ENCODE results near the gene FARSB. TPM values are rescaled to one million over a fixed set of nuclear protein-coding genes. Genes with fewer than 3 reads are reported as not detected.

Gene FARSB
- total RNA-seq, 1 experiment from 2014 or later: 50.7 TPM

DNA sequence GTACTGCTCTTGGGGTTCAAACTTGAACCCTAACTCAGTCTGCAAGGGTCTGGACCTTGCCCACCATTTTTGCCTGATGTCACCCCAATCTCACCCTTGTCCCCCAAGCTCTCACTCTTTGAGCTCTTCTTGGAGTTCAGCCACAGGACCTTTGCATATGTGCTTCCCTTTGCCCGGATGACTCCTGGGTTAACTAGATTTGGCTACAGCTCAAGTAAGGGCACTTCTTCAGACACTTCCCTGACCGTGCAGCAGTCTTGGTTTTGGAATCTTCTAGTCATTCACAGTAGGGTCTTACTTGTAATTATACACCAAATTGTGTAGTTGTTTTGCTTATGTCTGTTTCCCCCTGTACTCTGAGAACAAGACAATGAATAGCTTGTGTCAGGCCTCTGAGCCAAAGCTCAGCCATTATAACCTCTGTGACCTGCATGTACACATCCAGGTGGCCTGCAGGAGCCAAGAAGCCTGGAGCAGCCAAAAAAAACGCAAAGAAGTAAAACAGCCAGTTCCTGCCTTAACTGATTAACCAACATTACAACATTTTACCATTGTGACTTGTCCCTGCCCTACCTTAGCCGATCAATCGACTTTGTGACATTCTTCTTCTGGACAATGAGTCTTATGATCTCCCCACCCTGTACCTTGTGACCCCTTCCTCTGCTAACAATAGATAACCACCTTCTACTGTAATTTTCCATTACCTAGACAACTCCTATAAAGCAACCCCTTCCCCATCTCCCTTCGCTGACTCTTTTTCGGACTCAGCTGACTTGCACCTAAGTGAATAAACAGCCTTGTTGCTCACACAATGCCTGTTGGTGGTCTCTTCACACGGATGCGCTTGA lies 14.5 kb upstream of the FARSB start:
- POLR2A ChIA-PET: no interaction called here
- no peaks in the 10 kb centered on the region for H3K79me2 ChIP-seq (ENCODE audit: insufficient read depth, low read length)
- DNase-seq (ENCODE audit: low read depth, low spot score) (no peak), ATAC-seq (no peak)
- no peak overlapping the region for H3K9ac ChIP-seq (ENCODE audit: low read length)
- H3K4me1 ChIP-seq (ENCODE audit: control insufficient read depth in 1 of 2, insufficient read depth in 2 of 2, low read length in 2 of 2): no peaks in the 10 kb centered on the region
- no TSS peak for BruUV-seq (replicated peaks)
- H3K27me3 ChIP-seq (ENCODE audit: insufficient read depth, low read length): no peaks in the 10 kb centered on the region
- no peaks in the 10 kb centered on the region for H4K20me1 ChIP-seq (ENCODE audit: insufficient read depth)
- H3K4me2 ChIP-seq (ENCODE audit: low read length): no peak overlapping the region
- no peak overlapping the region for H3K27ac ChIP-seq (ENCODE audit: low read depth, low read length)
- CTCF ChIA-PET: no interaction called here
- no peaks in the 10 kb centered on the region for H3K36me3 ChIP-seq (ENCODE audit: control insufficient read depth in 1 of 2, insufficient read depth in 2 of 2, low read length in 2 of 2)
- RAD21 ChIA-PET (ENCODE audit: low non-redundant PET in 1 of 2, low total read pairs in 2 of 2, uncharacterized antibody in 2 of 2, unreplicated experiment in 2 of 2): no interaction called here
- no peak overlapping the region for H2AFZ ChIP-seq (ENCODE audit: low read depth, low read length, poor library complexity, severe bottlenecking)
- intact Hi-C loops (cut with micrococcal nuclease): no loop called here
- H3K4me3 ChIP-seq (replicated peaks in 1 of 2; ENCODE audit: low read depth in 1 of 2, low read length in 2 of 2): no peak overlapping the region
- no peaks in the 10 kb centered on the region for H3K9me2 ChIP-seq (ENCODE audit: insufficient read depth)
- no peaks in the 10 kb centered on the region for H3K9me3 ChIP-seq (ENCODE audit: control insufficient read depth in 1 of 2, insufficient read depth in 1 of 2, low read depth in 1 of 2, low read length in 2 of 2)
- TF ChIP-seq, protein P1, sequence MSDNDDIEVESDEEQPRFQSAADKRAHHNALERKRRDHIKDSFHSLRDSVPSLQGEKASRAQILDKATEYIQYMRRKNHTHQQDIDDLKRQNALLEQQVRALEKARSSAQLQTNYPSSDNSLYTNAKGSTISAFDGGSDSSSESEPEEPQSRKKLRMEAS (IDR thresholded peaks at IDR 0.05): no peak

DNA sequence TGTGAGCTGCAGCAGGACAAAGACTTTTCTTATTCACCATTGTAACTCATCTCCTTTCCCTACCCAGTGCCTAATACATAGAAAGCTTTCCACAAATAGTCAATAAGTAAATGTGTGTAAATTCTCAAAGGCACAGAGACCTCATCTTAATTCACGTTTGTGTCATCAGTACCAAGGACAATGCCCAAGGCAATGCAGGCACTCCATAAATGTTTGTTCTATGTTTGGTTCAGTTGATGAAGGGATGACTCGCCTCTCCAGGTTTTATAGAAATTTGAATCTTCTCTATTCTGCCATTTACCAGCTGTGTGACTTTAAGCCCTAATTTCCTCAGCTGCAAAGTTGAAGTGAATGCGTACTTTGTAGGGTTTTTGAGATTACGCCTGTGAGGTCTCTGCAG lies 13.5 kb upstream of the FARSB start:
- ATAC-seq: no peak
- H3K27me3 ChIP-seq (ENCODE audit: insufficient read depth, low read length): no peaks in the 10 kb centered on the region
- H3K4me3 ChIP-seq (replicated peaks in 1 of 2; ENCODE audit: low read depth in 1 of 2, low read length in 2 of 2): no peak overlapping the region
- H3K27ac ChIP-seq (ENCODE audit: low read depth, low read length): no peak overlapping the region
- CTCF ChIA-PET: no interaction called here
- no peak overlapping the region for H3K9ac ChIP-seq (ENCODE audit: low read length)
- no peaks in the 10 kb centered on the region for H3K36me3 ChIP-seq (ENCODE audit: control insufficient read depth in 1 of 2, insufficient read depth in 2 of 2, low read length in 2 of 2)
- no peak overlapping the region for H2AFZ ChIP-seq (ENCODE audit: low read depth, low read length, poor library complexity, severe bottlenecking)
- DNase-seq (ENCODE audit: low read depth, low spot score): no peak
- no peak overlapping the region for H3K4me2 ChIP-seq (ENCODE audit: low read length)
- no peaks in the 10 kb centered on the region for H3K4me1 ChIP-seq (ENCODE audit: control insufficient read depth in 1 of 2, insufficient read depth in 2 of 2, low read length in 2 of 2)
- no peaks in the 10 kb centered on the region for H3K79me2 ChIP-seq (ENCODE audit: insufficient read depth, low read length)
- POLR2A ChIA-PET: no interaction called here
- no TSS peak for BruUV-seq (replicated peaks)
- no peaks in the 10 kb centered on the region for H3K9me3 ChIP-seq (ENCODE audit: control insufficient read depth in 1 of 2, insufficient read depth in 1 of 2, low read depth in 1 of 2, low read length in 2 of 2)
- intact Hi-C loops (cut with micrococcal nuclease): no loop called here
- no peaks in the 10 kb centered on the region for H4K20me1 ChIP-seq (ENCODE audit: insufficient read depth)
- H3K9me2 ChIP-seq (ENCODE audit: insufficient read depth): no peaks in the 10 kb centered on the region
- RAD21 ChIA-PET (ENCODE audit: low non-redundant PET in 1 of 2, low total read pairs in 2 of 2, uncharacterized antibody in 2 of 2, unreplicated experiment in 2 of 2): no interaction called here
- TF ChIP-seq RAD21 (IDR thresholded peaks at IDR 0.05; ENCODE audit: low read depth) (no peak), POLR2AphosphoS5 (IDR thresholded peaks at IDR 0.05; ENCODE audit: low read depth, low read length) (no peak), EZH2 (IDR thresholded peaks at IDR 0.05) (no peak), ZNF274 (IDR thresholded peaks at IDR 0.05; ENCODE audit: low read depth, low read length) (no peak), YY1 (IDR thresholded peaks at IDR 0.05; ENCODE audit: extremely low read depth, insufficient replicate concordance, low read depth, low read length) (no peak), CBX3 (IDR thresholded peaks at IDR 0.05; ENCODE audit: low read depth) (no peak), SP1 (IDR thresholded peaks at IDR 0.05; ENCODE audit: low read depth) (no peak), ELF1 (IDR thresholded peaks at IDR 0.05; ENCODE audit: borderline replicate concordance, low read depth) (no peak), CEBPB (IDR thresholded peaks at IDR 0.05; ENCODE audit: low read depth) (no peak), JUND (IDR thresholded peaks at IDR 0.05) (no peak), TCF7L2 (IDR thresholded peaks at IDR 0.05; ENCODE audit: borderline replicate concordance, extremely low read depth, insufficient read depth, insufficient read length) (no peak), EGR1 (IDR thresholded peaks at IDR 0.05; ENCODE audit: low read depth) (no peak), POLR2A (IDR thresholded peaks at IDR 0.05; ENCODE audit: borderline replicate concordance, extremely low read depth, insufficient read depth, insufficient read length) (no peak)
- TF ChIP-seq, protein P2, sequence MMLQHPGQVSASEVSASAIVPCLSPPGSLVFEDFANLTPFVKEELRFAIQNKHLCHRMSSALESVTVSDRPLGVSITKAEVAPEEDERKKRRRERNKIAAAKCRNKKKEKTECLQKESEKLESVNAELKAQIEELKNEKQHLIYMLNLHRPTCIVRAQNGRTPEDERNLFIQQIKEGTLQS (IDR thresholded peaks at IDR 0.05): no peak
- TF ChIP-seq, protein P3, sequence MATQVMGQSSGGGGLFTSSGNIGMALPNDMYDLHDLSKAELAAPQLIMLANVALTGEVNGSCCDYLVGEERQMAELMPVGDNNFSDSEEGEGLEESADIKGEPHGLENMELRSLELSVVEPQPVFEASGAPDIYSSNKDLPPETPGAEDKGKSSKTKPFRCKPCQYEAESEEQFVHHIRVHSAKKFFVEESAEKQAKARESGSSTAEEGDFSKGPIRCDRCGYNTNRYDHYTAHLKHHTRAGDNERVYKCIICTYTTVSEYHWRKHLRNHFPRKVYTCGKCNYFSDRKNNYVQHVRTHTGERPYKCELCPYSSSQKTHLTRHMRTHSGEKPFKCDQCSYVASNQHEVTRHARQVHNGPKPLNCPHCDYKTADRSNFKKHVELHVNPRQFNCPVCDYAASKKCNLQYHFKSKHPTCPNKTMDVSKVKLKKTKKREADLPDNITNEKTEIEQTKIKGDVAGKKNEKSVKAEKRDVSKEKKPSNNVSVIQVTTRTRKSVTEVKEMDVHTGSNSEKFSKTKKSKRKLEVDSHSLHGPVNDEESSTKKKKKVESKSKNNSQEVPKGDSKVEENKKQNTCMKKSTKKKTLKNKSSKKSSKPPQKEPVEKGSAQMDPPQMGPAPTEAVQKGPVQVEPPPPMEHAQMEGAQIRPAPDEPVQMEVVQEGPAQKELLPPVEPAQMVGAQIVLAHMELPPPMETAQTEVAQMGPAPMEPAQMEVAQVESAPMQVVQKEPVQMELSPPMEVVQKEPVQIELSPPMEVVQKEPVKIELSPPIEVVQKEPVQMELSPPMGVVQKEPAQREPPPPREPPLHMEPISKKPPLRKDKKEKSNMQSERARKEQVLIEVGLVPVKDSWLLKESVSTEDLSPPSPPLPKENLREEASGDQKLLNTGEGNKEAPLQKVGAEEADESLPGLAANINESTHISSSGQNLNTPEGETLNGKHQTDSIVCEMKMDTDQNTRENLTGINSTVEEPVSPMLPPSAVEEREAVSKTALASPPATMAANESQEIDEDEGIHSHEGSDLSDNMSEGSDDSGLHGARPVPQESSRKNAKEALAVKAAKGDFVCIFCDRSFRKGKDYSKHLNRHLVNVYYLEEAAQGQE (IDR thresholded peaks at IDR 0.05; ENCODE audit: low read depth): no peak
- TF ChIP-seq, protein P1 (IDR thresholded peaks at IDR 0.05): no peak
